HG03457 (cell line): Measurements from ENCODE around the gene ZFYVE28.
"Not testable (repeated sequence)": the region's sequence is repeated elsewhere in the genome, so short reads cannot be mapped to it uniquely, and the experiment has no call there.

Experiments
- ATAC-seq: cut with Tn5 transposase; IDR thresholded peaks from one replicate; pipeline ENCODE4 v1.9.1; 2021; ENCODE audit warnings: moderate number of reproducible peaks; ENCODE audit not compliant: unreplicated experiment

The ZFYVE28 gene

DNA sequence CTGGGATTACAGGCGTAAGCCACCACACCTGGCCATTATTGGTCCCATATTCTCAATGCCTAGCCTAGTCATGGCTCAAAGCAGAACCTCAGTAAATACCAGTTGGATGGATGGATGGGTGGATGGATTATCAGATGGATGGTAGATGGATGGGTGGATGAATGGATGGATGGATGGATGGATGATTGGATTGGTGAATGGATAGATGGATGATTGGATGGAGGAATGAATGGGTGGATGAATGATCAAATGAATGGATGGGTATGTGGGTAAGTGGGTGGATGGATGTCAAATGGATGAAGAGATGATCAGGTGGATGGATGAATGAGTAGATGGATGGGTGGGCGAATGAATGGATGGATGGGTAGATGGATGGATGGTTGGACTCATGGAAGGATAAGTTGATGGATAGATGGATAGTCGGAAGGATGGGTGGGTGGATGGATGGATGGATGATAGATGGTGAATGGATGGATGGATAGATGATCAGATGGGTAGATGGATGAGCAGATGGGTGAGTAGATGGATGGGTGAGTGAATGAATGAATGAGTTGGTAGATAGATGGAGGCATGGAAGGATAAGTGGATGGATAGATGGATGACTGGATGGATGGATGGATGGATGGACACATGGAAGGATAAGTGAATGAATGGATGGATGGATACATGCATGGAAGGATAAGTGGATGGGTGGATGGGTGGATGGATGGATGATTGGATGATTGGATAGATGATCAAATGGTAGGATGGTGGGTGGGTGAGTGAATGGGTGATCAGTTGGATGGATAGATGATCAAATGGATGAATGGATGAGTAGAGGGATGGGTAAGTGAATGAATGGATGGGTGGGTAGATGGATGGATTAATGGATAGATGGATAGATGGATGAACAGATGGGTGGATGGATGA lies 28.5 kb upstream of the ZFYVE28 start:
- no peak for ATAC-seq

DNA sequence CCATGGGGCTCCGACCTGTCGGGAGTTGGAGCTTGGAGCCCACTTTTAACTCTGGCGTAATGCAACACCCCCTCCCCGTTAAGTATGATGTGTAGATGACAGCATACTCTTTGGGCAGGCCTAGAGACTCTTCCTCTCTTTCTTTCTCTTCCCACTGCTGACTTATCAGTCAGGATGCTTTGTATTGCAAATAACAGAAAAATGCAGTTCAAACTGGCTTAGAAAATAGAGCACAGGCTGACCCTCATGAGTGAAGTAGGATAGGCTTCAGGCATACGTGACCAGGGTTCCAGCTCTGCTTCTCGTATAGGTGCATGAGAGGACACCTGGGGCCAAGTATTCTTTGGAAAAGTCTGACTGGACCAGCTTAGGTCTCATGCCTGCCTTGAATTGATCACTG lies 27.1 kb upstream of the ZFYVE28 start:
- ATAC-seq, result no peak

DNA sequence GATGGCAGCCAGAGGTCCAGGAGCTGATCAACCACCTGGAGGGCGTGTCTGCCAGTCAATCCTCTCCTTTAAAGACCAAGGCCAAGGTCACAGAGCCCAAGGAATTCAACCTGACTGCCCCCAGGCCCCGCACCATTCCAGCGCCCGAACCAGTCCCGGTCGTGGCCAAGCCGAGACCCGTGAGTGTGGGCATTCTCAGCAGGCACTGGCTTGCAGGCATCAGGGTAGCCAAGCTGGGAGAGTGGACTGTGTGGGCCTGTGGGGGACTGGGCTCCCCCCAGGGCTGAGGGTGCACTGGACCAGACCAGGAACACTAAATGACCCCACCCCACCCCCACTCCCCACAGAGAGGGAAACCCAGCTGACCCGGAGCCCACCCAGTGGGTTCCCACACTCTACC lies 26.7 kb upstream of the ZFYVE28 start:
- ATAC-seq, result no peak

DNA sequence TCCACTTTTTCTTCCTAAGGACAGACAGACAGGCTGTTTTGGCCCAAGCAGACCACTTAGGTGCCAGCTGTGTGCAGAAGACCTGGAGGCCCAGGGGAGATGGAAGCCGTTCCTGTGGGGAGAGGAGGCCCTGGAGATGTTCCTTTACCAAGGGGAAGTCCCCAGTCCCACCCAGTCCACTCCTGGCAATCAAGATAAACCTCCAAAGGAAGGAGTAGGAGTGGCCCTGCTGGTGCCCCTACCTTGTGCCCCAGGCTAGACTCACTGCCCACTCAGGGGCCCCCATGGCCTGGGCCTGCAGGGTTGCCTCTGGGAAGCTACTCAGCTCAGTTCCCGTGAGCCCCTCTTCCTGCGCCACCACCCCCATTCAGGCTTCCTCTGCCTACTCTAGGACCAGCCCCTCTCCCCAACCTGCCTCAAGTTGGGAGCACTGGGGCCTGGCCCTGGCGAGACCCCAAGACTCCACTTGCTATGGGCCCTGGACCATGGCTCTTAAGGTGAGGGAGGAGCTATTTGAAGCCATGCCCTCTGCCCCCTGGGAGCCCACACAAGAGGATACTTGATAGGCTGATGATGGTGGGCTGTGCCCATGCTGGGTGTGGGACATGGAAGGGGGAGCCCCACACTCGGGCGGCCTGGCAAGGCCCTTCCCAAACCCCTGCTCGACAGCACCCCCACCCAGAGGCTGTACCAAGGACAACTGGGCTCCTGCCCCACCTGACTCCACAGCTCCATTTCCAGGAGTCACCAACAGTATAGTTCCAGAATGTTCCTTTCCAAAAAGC lies 25.7 kb upstream of the ZFYVE28 start:
- no peak for ATAC-seq

DNA sequence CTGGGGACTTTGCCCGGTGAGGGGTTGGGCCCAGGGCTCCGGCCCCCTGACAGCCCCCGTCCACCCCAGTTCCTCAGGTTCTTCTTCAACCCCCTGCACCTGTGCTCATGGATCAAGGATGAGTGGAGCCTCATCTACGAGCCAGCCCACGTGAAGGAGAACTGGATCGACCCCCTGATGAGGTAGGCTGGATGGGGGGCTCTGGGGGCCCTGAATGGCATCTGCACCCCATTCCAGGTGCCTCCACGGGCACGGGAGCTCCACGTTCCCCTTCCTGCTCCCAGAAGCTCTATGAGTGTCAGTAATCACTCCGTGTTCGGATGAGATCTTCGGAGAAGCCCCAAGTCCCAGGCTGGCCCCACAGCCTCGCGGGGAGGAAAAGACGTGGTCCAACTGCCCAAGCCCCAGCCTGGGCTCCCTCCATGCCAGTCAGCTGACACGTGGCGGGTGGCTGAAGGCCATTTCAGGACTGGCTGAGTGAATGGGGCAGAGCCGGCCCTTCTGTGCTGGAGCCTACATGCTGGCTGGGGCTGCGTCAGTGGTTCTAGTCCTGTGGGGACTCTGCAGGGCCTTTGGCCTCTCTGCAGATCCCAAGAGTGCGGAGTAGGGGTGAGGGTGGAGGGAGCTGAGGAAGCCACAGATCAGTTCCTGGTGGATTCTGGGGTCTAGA lies 24.8 kb upstream of the ZFYVE28 start:
- ATAC-seq, result no peak

DNA sequence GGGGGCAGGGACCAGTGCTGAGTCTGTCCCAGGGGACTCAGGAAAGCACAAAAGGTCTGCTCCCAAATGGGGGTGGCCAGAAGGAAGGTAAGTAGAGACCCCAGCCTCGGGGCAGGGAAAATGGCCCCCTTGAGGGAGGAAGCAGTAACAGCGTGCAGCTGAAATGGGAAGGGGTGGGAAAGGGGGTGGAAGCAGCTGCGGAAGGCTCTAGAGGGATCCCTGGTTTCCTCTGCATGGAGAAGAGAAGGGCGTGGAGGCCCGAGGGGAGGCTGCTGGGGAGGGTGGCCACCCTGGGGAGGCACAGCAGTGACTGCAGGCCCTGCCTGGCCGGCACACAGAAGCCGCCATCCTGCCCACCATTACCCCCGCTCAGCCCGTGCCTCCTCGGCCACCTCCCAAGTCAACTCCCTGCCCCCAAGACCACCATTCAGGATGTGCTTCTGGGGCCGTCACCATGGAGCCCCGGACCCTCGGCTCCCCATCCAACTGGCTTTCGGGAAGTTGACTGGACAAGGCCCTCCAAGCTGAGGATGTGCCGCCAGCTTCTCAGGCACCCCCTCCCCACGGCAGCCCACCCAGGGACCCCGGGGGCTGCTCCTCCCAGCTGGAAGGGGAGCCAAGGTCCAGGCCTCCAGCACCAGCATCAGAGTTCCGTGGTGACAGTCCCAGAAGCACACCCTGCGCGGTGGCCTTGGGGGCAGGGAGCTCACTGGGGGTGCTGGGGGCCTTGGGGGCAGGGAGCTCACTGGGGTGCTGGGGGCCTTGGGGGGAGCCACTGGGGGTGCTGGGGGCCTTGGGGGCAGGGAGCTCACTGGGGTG lies 23.9 kb upstream of the ZFYVE28 start:
- no peak for ATAC-seq

DNA sequence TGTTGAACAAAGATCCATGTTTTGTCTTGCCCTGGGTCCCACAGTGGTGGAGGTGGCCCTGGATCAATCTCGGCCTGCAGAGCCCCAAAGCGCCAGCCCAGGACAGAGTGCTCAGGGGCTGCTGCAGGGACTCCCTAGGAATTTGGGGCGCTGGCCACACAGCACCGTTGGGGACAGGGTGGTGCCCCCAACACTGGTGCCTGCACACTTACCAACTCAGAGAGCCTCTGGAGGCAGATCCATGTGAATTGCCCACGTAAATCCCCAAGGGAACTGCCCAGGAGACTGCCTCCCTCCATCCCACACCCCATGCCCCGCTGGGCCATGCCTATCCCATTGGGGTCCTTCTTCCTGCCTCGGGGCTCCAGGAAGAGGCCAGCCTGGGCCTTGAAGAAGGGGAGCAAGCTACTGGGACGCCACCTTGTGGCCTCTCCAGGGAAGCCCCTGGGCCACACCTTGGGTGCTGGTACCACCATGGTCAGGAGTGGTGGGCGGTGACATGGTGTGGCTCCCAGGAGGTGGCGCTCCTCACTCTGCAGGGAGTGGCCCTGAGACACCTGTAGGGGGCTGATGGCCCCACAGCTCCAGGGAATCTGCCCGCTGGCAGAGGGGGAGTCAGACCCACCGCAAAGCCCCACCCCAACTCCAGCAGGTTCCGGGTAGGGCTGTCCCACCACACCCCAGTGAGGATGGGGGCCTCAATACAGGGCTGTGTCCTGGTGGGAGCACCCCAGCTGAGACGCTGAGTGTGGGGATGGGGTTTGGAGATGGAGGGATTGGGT lies 23.1 kb upstream of the ZFYVE28 start:
- no peak for ATAC-seq

DNA sequence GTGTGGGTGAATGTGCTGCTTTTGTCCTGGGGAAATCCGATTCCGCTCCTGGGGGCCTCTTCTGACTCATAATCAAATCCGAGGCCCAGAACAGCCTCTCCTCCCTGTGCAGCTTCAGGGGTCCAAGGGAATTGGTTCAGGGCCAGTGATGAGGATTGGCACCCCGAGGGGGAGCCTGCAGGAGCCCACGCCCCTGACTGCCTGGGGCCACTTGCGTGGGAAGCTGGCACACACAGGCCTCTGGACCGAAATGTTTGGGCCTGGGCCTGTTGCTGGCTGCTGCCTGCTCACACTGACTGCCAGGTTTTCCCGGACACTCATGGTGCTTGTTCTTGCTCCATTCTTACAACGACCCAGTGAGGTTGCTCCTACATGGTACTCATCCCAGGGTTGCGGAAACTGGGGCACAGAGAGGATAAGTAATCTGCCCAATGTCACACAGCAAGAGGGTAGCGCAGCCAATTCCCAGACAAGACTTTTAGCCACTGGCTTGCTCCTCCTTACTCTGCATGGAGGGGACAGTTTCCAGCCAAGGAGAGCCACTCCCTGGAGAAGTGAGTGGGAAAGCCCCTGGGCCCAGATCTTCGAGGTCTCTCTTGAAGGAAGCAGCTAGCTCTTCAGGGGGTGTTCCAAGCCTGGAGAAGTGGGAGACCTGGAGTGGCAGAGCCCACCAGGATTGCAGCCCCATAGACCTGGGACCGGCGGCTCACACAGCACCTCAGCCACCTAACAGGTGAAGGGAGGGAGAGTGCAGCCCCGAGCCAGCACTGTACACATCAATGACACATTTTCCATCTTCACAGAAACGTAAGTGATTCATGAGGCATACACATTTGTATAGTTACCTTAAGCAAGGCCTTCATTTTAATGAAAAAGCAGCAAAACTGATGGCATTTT lies 20.6 kb upstream of the ZFYVE28 start:
- ATAC-seq, result no peak

DNA sequence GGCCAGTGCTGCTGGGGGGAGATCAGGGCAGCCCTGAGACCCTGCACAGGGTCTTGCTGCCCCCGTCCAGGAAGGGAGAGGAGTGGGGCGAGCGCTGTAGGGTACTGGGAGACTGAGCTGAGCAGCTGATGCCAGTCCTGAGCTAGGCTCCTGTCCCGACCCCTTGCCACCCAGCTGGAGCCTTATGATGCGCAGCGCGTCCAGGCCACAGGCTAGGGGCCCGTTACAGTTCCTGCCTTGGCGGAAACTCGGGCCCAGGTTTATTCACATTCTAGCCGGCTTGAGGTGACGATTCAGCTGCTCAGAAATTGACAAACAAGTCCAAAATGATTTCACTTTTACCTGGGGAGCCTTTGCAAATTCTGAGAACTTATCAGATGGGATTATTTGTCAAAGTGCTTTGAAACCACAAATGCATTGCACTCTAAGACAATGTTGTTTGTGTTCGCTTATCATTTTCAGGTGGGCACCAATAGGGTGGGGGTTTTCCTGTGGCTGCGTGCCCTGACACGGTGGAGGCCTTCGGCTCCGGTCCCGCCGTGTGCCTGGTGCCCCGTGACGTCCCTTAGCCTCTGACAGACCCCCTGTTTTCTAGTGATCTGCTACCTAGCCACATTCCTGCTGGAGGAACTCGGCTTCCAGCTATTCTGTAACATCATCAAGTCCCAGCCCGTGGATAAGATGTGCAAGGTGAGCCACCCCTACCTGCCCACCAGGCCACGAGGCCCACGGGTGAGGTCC lies 19.2 kb upstream of the ZFYVE28 start:
- ATAC-seq, result no peak

DNA sequence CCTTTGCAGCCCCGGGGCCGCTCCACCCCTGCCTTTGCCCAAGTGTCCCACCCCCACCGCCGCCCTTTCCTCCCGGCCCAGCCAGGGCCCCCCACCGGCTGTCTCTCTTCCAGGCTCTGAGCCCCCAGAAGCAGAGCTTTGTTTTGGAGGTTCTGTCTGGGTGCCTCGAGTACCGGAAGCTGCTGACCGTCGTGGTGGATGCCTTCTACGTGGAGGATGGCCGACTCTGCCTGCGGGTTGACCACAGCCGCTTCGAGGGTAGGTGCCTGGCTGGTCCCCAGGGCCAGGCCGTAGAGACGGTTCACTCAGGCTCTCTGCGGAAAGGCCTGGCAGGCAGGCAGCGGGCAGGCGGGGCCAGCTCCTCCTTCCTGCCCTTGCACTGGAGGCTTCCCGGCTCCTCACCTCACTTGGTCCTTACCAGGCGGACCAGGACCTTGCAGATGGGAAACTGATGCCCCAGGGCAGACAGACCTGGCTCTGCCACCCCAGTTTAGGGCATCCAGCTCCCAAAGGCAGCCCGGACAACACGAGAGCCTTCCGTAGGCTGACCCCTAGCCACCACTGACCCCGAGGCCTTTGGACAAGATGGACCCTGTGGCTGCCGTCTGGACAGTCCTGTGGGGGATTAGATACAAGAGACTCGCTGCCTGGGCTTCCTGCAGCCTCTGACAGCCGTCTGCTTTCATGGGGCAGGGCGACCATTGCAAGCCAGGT lies 18.5 kb upstream of the ZFYVE28 start:
- no peak for ATAC-seq

DNA sequence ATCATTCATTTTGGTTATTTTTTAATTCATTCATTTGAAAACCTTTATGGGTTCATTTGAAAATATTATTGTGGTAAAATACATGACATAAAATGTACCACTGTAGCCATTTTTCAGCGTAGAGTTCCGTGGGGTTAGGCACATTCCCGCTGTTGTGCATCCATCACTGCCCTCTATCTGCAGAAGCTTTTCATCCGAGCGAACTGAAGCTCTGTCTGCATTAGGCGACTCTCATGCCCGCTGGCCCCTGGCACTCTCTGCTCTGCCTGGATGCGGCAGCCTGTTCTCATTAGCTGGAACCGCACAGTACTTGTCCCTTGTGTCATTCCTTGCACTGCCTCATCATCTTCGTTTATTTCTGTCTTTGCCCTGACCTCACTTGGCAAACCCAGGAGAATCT lies 17.9 kb upstream of the ZFYVE28 start:
- ATAC-seq, result no peak

DNA sequence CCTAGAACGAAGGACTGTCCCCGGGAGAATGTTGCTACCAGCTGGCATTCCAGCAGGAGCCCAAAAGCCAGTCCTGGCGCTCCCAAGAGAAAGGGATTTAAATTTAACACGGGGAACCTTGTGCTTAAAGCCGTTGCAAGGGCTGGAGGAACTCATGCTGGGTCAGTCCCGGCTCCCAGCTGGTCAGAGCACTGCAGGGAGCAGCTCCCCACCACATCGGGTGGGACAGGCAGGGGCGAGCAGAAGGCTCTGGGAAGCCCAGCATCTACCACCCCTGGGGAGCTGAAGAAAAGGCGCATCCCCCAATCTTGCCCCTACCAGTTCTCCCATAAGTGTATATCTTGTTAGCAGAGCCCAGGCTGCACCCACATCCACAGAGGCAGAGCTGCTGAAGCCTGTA lies 16.0 kb upstream of the ZFYVE28 start:
- ATAC-seq, result no peak

DNA sequence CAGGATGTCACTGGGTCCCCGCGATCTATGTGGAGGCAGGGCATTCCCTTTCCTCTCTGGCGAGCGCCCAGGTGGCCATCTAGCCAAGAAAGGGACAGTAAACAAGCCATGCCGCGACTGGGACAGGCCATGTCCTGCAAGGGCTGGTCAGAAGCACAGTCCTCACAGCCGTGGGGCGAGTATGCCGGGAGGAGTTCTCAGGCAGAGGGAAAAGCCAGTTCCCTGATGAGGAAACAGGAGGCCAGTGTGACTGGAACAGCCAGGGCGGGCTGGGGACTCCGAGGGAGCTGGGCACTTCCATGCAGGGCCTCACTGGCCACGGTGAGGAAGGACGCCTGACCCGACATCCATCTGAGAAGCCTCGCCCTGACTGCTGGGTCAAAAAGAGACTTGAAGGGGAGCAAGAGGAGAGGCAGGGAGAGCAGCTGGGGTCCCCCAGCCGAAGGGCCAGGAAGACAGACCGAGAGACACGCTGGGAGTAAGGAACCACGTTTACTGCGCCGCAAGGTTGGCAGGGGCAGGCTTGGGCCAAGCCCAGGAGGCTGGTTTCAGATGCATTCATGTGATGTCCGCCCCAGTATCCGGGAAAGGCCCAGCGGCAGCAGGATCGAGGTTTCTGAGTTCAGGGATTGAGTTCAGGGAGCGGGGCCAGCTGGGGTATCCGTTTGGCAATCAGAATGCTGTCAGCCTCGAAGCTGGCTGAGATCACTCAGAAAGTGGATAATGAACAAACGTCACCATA lies 15.3 kb upstream of the ZFYVE28 start:
- ATAC-seq, result no peak

DNA sequence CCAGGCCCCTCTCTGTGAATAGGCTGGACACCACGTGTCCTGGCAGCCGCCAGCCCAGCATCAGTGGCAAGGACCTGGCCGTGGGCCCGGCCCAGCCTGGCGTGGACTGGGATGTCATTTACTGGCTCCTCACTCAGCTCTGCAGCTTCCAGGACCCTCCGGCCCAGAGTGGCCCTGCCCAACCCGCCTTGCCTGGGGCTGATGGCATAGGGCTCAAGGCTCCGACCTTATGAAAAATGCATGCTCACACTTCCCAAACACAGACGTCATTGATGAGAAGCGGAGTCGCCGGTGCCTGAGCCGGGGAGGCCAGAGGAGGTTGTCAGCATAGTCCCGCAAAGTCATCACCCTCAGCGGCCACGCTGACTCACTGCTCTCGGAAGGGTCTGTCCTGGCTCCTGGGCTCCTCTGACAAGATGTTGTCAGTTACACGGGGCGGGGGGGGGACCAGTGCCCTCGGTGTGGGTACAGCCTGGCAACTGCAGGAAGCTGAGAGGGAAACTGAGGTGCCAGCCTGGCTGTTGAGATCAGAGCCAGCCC lies 14.6 kb upstream of the ZFYVE28 start:
- no peak for ATAC-seq

DNA sequence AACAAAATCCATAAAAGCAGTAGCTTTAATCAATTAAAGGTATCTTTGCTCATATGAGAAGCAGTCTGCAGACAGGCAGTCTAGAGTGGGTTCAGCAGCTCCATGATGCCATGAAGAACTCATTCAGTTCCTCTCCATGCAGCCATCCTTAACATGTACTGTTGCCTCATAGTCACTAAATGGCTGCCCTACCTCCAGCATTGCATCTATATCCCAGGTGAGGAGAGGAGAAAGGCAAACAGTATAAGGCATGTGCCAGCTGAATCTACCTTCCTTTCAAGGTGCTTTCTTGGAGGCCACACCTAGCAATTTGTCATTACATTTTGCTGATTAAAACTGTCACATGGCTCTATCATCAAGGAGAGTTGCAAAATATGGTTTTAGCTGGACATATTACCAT lies 13.6 kb upstream of the ZFYVE28 start:
- no peak for ATAC-seq

DNA sequence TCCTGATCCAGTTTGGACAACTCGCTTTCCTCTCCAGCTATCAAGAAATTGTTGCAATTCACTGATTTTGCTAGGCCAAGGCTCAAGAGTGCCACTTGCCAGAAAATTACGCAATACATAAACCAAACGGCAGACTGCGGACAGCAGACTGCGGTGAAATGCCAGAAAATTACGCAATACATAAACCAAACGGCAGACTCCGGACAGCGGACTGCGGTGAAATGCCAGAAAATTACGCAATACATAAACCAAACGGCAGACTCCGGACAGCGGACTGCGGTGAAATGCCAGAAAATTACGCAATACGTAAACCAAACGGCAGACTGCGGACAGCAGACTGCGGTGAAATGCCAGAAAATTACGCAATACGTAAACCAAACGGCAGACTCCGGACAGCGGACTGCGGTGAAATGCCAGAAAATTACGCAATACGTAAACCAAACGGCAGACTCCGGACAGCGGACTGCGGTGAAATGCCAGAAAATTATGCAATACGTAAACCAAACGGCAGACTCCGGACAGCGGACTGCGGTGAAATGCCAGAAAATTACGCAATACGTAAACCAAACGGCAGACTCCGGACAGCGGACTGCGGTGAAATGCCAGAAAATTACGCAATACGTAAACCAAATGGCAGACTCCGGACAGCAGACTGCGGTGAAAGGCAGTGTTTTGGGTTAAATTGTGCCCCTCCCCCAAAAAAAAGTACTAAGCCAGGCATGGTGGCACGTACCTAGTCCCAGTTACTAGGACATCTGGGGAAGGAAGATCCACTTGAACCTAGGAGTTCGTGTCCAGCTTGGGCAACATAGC lies 11.7 kb upstream of the ZFYVE28 start:
- not testable (repeated sequence) for ATAC-seq
